ENCODE measurements around the gene AIPL1. TPM values are rescaled to one million over a fixed set of nuclear protein-coding genes. Genes with fewer than 3 reads are reported as not detected.

The AIPL1 gene
- total and polyA plus RNA-seq, 8 donors: not detected

GRCh38 chr17:6386041-6386630, 48.8 kb downstream of the AIPL1 start:
- no peaks in the 10 kb centered on the region for H3K9me3 ChIP-seq
- 79 to 85% (median 82%) methylated on average over 9 of the region's 9 CpGs for WGBS, 5 donors
- peaks cover 0 to 24% (median 0%) of the 10 kb centered on the region in 3 donors for H3K27me3 ChIP-seq
- H3K4me3 ChIP-seq: no peak overlapping the region
- DNase-seq: no peak
- TF ChIP-seq POLR2AphosphoS5 (IDR thresholded peaks at IDR 0.05) (no peak), CTCF (IDR thresholded peaks at IDR 0.05) (no peak), EP300 (IDR thresholded peaks at IDR 0.05) (no peak), POLR2A (IDR thresholded peaks at IDR 0.05) (no peak)
- no peak overlapping the region for H3K27ac ChIP-seq
- intact Hi-C loops (cut with DNase I; ENCODE audit: low total_unique reads): no loop called here
- H3K36me3 ChIP-seq: no peaks in the 10 kb centered on the region
- H3K4me1 ChIP-seq: no peaks in the 10 kb centered on the region

DNA sequence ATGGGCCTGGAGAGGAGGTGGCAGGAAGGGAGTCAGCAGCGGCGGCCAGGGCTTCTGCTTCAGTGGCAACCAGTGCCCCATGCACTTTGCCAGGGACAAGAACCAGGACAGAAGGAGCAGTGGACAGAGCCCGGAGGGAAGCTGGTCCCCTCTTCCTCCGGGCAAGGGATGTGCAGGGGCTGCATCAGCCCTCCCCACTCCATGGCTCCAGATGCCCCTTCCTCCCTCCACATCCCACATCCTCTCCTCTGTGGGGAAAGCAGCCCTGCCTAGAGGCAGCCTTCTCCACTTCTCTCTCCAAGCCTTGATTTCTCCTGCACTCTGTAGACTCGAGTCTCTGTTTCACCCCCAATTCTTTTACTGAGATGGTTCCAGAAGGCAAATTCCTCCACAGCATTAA, 50.4 kb downstream of the AIPL1 start:
- H3K36me3 ChIP-seq: no peaks in the 10 kb centered on the region
- TF ChIP-seq POLR2AphosphoS5 (IDR thresholded peaks at IDR 0.05): no peak
- TF ChIP-seq CTCF (IDR thresholded peaks at IDR 0.05): no peak
- TF ChIP-seq POLR2A (IDR thresholded peaks at IDR 0.05): no peak
- no peak for TF ChIP-seq EP300 (IDR thresholded peaks at IDR 0.05)
- intact Hi-C loops (cut with DNase I; ENCODE audit: low total_unique reads): no loop called here
- no peak for DNase-seq
- H3K27ac ChIP-seq: no peak overlapping the region
- no peaks in the 10 kb centered on the region for H3K4me1 ChIP-seq
- WGBS, 5 donors: 65 to 85% (median 83%) methylated on average over 5 of the region's 5 CpGs
- H3K27me3 ChIP-seq: peaks cover 0 to 24% (median 0%) of the 10 kb centered on the region in 3 donors
- H3K4me3 ChIP-seq: no peak overlapping the region
- H3K9me3 ChIP-seq: no peaks in the 10 kb centered on the region

GRCh38 chr17:6381526-6382465, 53.1 kb downstream of the AIPL1 start:
- Histone ChIP-seq H3K4me3 (no peak overlapping the region), H3K4me1 (no peaks in the 10 kb centered on the region), H3K36me3 (no peaks in the 10 kb centered on the region), H3K9me3 (peaks cover 0 to 8% (median 0%) of the 10 kb centered on the region in 4 donors), H3K27me3 (peaks cover 0 to 34% (median 6%) of the 10 kb centered on the region in 3 donors), H3K27ac (no peak overlapping the region)
- 79 to 88% (median 86%) methylated on average over 13 of the region's 13 CpGs for WGBS, 5 donors
- intact Hi-C loops (cut with DNase I; ENCODE audit: low total_unique reads): no loop called here
- DNase-seq: no peak
- TF ChIP-seq POLR2AphosphoS5 (IDR thresholded peaks at IDR 0.05): no peak
- TF ChIP-seq POLR2A (IDR thresholded peaks at IDR 0.05): no peak
- no peak for TF ChIP-seq CTCF (IDR thresholded peaks at IDR 0.05)
- TF ChIP-seq EP300 (IDR thresholded peaks at IDR 0.05): no peak

- intact Hi-C loops (cut with DNase I; ENCODE audit: low total_unique reads): no loop called here
- H3K4me1 ChIP-seq: no peaks in the 10 kb centered on the region
Measured at GRCh38 chr17:6380915-6381438, 53.9 kb downstream of the AIPL1 start.

More at GRCh38 chr17:6380915-6381438, 53.9 kb downstream of the AIPL1 start:
- peaks cover 0 to 8% (median 0%) of the 10 kb centered on the region in 4 donors for H3K9me3 ChIP-seq
- H3K36me3 ChIP-seq: no peaks in the 10 kb centered on the region
- TF ChIP-seq POLR2AphosphoS5 (IDR thresholded peaks at IDR 0.05) (no peak), CTCF (IDR thresholded peaks at IDR 0.05) (no peak), EP300 (IDR thresholded peaks at IDR 0.05) (no peak), POLR2A (IDR thresholded peaks at IDR 0.05) (no peak)
- no peak for DNase-seq
- H3K27me3 ChIP-seq: peaks cover 0 to 42% (median 7%) of the 10 kb centered on the region in 3 donors
- no peak overlapping the region for H3K27ac ChIP-seq
- no peak overlapping the region for H3K4me3 ChIP-seq
- WGBS, 5 donors: 80 to 85% (median 85%) methylated on average over 6 of the region's 6 CpGs
